Measurements from ENCODE around the gene UBE2O.

DNA sequence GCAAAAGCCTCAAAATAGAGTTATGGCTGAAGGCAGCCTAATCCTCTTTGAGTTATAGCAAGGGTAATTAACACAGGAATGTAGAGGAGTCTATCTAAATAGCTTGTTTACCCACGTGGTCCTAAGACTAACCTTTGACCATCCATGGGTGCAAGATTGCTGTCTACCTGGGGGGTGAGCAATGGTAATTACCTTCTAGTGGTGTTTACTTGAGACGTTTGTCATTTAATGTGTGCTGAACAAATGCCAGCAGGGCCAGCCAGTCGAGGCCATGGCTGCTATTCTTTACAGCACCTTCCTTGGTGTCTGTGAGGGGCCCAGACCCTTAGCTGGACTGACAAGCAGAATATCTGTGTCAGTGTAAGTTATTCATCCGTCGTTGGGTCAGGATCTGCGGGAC, 85.3 kb downstream of the UBE2O start:
- TF ChIP-seq CTCF (IDR thresholded peaks at IDR 0.05) (no peak), POLR2A (IDR thresholded peaks at IDR 0.05) (no peak)

All from Peyer's patch (tissue), 4 donors.